Thyroid gland (tissue), 4 donors: Measurements from ENCODE around the gene MYO5A. TPM values are rescaled to one million over a fixed set of nuclear protein-coding genes. Genes with fewer than 3 reads are reported as not detected.

ENCODE experiments used
- DNase-seq, 2 donors: peaks; one replicate each; pipeline ENCODE4 v3.0.0-alpha.2; 2019
- H3K27ac ChIP-seq, 3 donors: fragments of 200-600 bp; sonication (generic); 1 replicate in 2 of 3; 2 replicates in 1 of 3; pipeline ENCODE4 v1.5.1; 2016 to 2019; ENCODE audit warnings: mild to moderate bottlenecking in 1 of 3, moderate library complexity in 1 of 3
- H3K27me3 ChIP-seq: fragments of 200-600 bp; sonication (generic); one replicate; pipeline ENCODE4 v1.5.1; 2019
- H3K36me3 ChIP-seq, 2 donors: fragments of 200-600 bp; sonication (generic); one replicate each; pipeline ENCODE4 v1.5.1; 2016 to 2019
- H3K4me1 ChIP-seq, 2 donors: fragments of 200-600 bp; sonication (generic); one replicate each; pipeline ENCODE4 v1.5.1; 2017 to 2019
- H3K4me3 ChIP-seq, 3 donors: fragments of 200-600 bp; sonication (generic); replicated peaks in 1 of 3; 1 replicate in 2 of 3; 2 replicates in 1 of 3; pipeline ENCODE4 v1.5.1; 2016; ENCODE audit warnings: mild to moderate bottlenecking in 1 of 3
- H3K9me3 ChIP-seq: fragments of 200-600 bp; sonication (generic); one replicate; pipeline ENCODE4 v1.5.1; 2017
- POLR2A ChIP-seq, 2 donors: fragments of 450-650 bp; IDR thresholded peaks; one replicate each; pipeline ENCODE4 v1.6.1; 2017; ENCODE audit warnings: antibody characterized with exemption in 2 of 2, mild to moderate bottlenecking in 2 of 2, moderate library complexity in 1 of 2
- WGBS, 2 donors: methylation state at CpG; one replicate each; pipeline ENCODE4 v1.1.5; 2017; 5-methylcytosine and 5-hydroxymethylcytosine counted together
- intact Hi-C: fragments of 100-400 bp; cut with DNase I; formaldehyde crosslinking; loops from one replicate; pipeline ENCODE4 v1.15.1; 2023
- total RNA-seq, 4 donors: library from RNA; depleted of rRNA; stranded (reverse); fragments of >200 nt; gene quantifications; one replicate each; pipeline ENCODE4 v1.2.3, GENCODE V29; 2016
- TF ChIP-seq, protein P1 (sequence below), 6 experiments: fragments of 200-600 bp in 3 of 6; fragments of 450-650 bp in 3 of 6; sonication (generic) in 3 of 6; IDR thresholded peaks; one replicate each; pipeline ENCODE4 v1.5.1; 2016 to 2019; ENCODE audit warnings: antibody characterized with exemption in 6 of 6, mild to moderate bottlenecking in 2 of 6, inconsistent platforms in 1 of 6, moderate library complexity in 1 of 6

MYO5A gene
- total RNA-seq, 4 donors from 2014 or later, result 23.3 to 44.1 (median 34.7) TPM

DNA sequence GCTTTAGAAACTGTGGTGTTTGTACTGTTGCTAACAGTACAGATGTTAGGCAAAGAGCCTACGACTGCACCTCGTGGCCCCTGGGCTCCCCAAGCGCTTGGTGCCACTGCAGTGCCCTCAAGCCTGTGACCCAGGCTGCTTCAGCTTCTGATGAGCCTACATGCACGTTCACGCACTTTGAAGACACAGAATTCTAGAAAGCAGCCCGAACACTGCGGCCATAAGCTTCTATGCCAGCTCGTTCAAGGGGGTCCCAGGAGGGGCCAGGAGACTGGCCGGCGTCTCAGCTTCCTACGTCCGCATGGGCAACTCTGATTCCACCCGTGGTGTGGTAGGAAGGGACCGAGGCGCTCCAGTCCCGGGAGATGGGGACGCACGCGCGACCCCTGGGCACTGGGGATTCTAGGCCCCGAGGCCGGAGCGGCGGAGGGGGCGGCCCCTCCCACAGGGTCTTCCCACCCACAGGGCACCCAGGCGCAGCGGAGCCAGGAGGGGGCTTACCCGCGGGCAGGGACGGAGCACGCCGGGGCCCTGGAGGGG is 233.7 kb downstream of the MYO5A start:
- H3K27me3 ChIP-seq, result no peaks in the 10 kb centered on the region
- WGBS, 2 donors, result 0% methylated on average over 8 to 12 of the region's 32 CpGs
- intact Hi-C loops, result no loop called here
- DNase-seq, result peak; percentile 35 to 49
- H3K36me3 ChIP-seq, result no peaks in the 10 kb centered on the region
- TF ChIP-seq, protein P1, sequence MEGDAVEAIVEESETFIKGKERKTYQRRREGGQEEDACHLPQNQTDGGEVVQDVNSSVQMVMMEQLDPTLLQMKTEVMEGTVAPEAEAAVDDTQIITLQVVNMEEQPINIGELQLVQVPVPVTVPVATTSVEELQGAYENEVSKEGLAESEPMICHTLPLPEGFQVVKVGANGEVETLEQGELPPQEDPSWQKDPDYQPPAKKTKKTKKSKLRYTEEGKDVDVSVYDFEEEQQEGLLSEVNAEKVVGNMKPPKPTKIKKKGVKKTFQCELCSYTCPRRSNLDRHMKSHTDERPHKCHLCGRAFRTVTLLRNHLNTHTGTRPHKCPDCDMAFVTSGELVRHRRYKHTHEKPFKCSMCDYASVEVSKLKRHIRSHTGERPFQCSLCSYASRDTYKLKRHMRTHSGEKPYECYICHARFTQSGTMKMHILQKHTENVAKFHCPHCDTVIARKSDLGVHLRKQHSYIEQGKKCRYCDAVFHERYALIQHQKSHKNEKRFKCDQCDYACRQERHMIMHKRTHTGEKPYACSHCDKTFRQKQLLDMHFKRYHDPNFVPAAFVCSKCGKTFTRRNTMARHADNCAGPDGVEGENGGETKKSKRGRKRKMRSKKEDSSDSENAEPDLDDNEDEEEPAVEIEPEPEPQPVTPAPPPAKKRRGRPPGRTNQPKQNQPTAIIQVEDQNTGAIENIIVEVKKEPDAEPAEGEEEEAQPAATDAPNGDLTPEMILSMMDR (IDR thresholded peaks at IDR 0.05), result no peak
- TF ChIP-seq POLR2A (IDR thresholded peaks at IDR 0.05), result no peak
- H3K4me3 ChIP-seq, result peak overlapping the region; percentile 74 to 86 (median 79)
- H3K9me3 ChIP-seq, result no peaks in the 10 kb centered on the region
- peak overlapping the region; percentile 85 to 98 (median 96) for H3K27ac ChIP-seq
- peaks cover 18 to 22% of the 10 kb centered on the region in 2 donors for H3K4me1 ChIP-seq

DNA sequence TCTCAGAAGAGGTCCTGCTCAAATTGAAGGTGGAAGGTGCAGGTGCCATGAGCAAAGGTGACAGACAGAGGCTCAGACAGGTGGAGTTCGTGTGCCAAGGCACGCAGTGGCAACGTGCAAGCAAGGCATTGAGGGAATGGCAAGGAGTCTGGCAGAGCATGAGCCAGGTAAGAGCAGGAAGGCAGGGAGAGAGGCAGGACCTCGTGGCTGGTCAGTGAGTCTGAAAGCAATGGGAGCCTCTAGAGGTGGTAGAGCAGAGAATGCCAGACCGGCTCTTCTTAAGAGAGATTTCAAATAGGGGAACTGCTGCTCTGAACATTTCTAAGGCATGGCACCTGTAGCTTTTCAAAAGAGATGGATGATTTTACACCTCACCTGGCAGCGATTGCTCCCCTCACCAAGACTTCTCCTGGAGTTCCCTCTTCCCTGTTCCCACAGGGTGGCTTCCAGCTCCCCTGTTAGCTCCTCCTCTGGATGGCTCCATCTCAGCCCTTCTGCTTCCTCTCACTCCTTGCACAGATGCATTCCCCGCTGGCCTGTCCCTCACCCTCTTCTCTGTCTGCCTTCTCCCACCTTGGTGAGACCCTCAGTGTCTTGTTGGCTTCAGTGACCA is 235.8 kb downstream of the MYO5A start:
- Histone ChIP-seq H3K36me3 (no peaks in the 10 kb centered on the region), H3K4me3 (no peak overlapping the region), H3K27ac (peak overlapping the region in 2 of 3 donors; percentile 96 to 98), H3K9me3 (no peaks in the 10 kb centered on the region), H3K27me3 (no peaks in the 10 kb centered on the region), H3K4me1 (peaks cover 38 to 42% of the 10 kb centered on the region in 2 donors)
- intact Hi-C loops, result no loop called here
- WGBS, 2 donors, result 71 to 74% methylated on average over 7 of the region's 7 CpGs
- TF ChIP-seq, protein P1 (IDR thresholded peaks at IDR 0.05), result no peak
- TF ChIP-seq POLR2A (IDR thresholded peaks at IDR 0.05), result no peak
- no peak for DNase-seq

DNA sequence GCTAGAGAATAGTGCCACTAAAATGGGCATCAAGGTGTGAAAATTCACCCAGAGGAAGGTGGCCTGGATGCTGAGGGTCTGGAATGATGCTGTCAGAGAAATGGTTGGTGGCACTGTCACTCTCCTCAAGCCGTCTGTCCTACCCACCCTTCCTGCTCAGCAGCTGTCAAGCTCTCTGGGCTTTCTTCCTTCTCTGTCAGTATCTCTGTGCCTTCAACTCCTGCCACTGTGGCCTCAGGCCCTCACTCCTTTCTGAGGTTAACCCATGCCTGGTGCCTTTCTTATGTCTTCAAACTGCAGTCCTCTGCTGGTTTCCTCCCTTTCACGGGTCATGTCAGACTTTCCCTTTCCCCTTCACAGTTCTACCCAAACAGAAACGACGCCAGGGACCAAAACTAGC is 237.5 kb downstream of the MYO5A start:
- intact Hi-C loops, result no loop called here
- H3K27ac ChIP-seq, result peak overlapping the region in 2 of 3 donors; percentile 91
- no peaks in the 10 kb centered on the region for H3K27me3 ChIP-seq
- H3K4me3 ChIP-seq, result no peak overlapping the region
- no peaks in the 10 kb centered on the region for H3K36me3 ChIP-seq
- DNase-seq, result no peak
- WGBS, 2 donors, result 86 to 87% methylated on average over 4 of the region's 4 CpGs
- peaks cover 47 to 54% of the 10 kb centered on the region in 2 donors for H3K4me1 ChIP-seq
- TF ChIP-seq, protein P1 (IDR thresholded peaks at IDR 0.05), result no peak
- TF ChIP-seq POLR2A (IDR thresholded peaks at IDR 0.05), result no peak
- no peaks in the 10 kb centered on the region for H3K9me3 ChIP-seq

DNA sequence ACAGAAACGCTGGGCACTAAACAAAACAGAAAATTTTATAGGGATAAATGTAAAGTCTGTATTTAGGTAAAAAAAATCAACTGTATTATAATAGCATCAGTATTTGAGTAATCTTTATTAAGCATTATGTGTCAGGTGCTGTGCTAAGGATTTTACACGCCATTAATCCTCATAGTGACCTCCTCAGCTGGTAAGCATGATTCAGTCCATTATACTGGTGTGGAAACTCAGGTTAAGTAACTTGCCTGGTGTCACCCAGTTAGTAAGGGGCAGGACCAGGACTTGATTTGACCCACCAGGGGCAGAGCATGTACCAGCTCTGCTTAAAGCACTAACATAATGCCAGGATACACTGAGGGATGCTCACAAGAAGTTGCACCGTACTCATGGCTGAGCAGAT is 237.9 kb downstream of the MYO5A start:
- Histone ChIP-seq H3K4me3 (no peak overlapping the region), H3K27ac (peak overlapping the region in 2 of 3 donors; percentile 91), H3K27me3 (no peaks in the 10 kb centered on the region), H3K4me1 (peaks cover 47 to 54% of the 10 kb centered on the region in 2 donors), H3K36me3 (no peaks in the 10 kb centered on the region), H3K9me3 (no peaks in the 10 kb centered on the region)
- intact Hi-C loops, result no loop called here
- 89 to 95% methylated on average over 3 of the region's 3 CpGs for WGBS, 2 donors
- DNase-seq, result no peak
- TF ChIP-seq, protein P1 (IDR thresholded peaks at IDR 0.05), result no peak
- TF ChIP-seq POLR2A (IDR thresholded peaks at IDR 0.05), result no peak

DNA sequence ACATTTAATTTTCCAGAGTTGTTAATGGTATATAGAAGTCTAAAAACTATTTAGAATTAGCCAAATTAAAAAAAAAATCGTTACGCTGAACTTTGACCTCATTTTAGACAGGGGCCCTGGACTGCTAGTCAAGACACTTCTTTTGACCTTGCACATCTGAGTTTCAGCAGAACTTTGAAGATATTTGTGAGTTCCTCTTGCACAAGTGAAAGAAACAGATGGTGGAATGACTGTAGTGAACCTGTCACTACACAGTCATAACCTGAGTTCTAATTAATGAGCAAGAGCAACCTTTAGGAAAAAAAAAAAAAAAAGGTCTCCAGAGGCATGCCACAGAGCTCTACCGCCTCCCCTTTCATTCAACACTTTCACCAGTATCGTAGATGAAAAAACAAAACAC is 238.4 kb downstream of the MYO5A start:
- no peak for TF ChIP-seq POLR2A (IDR thresholded peaks at IDR 0.05)
- TF ChIP-seq, protein P1 (IDR thresholded peaks at IDR 0.05), result no peak
- DNase-seq, result no peak
- no peak overlapping the region for H3K4me3 ChIP-seq
- 63 to 65% methylated on average over 4 of the region's 4 CpGs for WGBS, 2 donors
- no peaks in the 10 kb centered on the region for H3K9me3 ChIP-seq
- H3K36me3 ChIP-seq, result no peaks in the 10 kb centered on the region
- H3K4me1 ChIP-seq, result peaks cover 47 to 54% of the 10 kb centered on the region in 2 donors
- H3K27me3 ChIP-seq, result no peaks in the 10 kb centered on the region
- intact Hi-C loops, result no loop called here
- peak overlapping the region; percentile 60 to 91 (median 91) for H3K27ac ChIP-seq
